HK-2 (cell line): ENCODE results near the gene FSHB.
"Not testable (repeated sequence)": the region's sequence is repeated elsewhere in the genome, so short reads cannot be mapped to it uniquely, and the experiment has no call there.

Source experiments
- DNase-seq: peaks from one replicate; pipeline ENCODE4 v3.0.0-alpha.2; 2018; ENCODE audit not compliant: unreplicated experiment

FSHB gene

GRCh38 chr11:30268638-30269037 lies 37.8 kb downstream of the FSHB start:
- not testable (repeated sequence) for DNase-seq

DNA sequence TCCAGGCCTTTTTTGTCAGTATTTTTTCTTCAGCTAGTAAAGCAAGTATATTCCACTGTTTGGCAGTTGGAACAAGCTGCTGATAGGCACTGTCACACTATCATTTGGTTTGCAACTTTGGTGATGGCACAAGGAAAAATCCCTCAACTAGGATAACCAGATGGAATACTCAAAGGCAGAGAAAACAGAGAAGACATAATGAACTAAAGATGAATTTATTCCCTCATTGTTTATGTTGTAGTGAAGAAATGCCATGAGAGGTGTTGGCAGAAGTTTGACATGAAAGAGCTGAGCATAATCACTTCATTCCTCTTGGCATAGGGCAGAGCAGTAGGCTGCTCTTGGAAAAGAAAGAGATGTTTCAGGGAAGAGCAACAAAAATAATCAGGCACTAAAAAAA lies 39.9 kb downstream of the FSHB start:
- no peak for DNase-seq

- DNase-seq, result no peak
Observed at GRCh38 chr11:30277176-30277575, 46.4 kb downstream of the FSHB start.

DNA sequence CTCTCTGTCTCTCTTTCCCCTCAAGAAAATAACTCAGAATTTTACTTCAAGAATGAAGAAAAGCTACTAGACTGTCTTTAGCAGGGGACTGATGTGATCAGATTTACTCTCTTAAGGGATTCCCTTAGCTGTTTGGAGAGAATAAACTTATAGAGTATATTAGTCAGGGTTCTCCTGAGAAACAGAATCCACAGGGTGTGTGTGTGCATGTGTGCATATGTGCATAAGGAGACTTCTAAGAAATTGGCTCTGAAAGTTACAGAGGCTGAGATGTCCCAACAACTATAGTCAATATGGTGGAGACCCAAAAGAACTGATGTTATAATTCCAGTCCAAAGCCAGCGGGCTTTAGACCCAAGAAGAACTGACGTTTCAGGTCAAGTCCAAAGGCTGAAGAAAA lies 49.0 kb downstream of the FSHB start:
- DNase-seq, result no peak

GRCh38 chr11:30281476-30282288 lies 50.9 kb downstream of the FSHB start:
- no peak for DNase-seq

DNA sequence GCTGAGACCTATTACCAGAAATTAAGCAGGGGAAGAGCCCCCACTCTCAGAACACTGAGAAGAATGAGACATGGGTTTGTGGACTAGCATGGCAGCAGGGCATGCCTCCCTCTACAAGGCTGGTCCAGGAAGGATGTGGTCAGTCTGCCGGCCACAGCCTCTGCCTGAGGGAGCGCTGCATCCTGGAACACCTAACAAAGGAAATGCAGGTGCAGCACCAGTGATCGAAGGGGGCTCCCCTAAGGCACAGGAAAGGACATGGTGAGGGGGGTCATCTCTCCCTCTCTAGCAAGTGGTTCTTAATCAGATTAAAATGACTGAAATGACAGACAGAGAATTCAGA lies 51.4 kb downstream of the FSHB start:
- no peak for DNase-seq
